AG10803 (cell line): ENCODE results near the gene MICALL1.

ENCODE experiments used
- DNase-seq: peaks from one replicate; pipeline ENCODE4 v3.0.0; 2010; ENCODE audit warnings: low read depth
- H3K4me3 ChIP-seq: 2 replicates; pipeline ENCODE4 v1.5.1; 2011; ENCODE audit warnings: mild to moderate bottlenecking, low read length, control low read depth
- TF ChIP-seq, protein P1 (sequence below): conservative IDR thresholded peaks from 2 replicates; pipeline ENCODE4 v1.5.1; 2011; ENCODE audit warnings: mild to moderate bottlenecking, low read length, control low read depth, inconsistent platforms

Gene MICALL1

DNA sequence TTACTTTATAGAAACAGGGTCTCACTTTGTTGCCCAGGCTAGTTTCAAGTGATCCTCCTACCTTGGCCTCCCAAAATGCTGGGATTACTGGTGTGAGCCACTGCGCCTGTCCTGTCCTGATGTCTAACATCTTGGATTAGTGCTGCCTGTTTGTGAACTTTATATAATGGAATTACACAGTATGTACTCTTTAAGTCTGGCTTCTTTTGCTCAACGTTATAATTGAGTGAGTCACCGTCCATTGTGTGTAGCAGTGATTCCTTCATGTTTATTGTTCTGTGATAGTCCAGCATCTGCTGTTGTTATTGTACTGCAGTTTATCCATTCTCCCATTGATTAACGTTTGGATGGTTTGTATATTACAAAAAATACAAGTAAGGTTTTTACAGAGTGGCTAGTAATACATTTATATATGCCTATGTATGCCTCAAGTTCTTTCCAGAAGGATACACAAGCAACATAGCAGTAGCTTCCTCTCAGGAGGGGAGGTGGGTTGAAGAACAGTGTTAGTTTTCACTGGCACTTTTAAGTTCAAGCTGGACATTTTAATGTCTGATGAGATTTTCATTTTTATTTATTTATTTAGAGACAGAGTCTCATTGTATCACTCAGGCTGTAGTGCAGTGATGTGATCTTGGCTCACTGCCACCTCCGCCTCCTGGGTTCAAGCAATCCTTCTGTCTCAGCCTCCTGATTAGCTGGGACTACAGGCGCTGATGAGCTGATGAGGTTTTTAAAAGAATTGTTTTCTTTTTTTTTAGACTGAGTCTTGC lies 25.2 kb upstream of the MICALL1 start:
- peak; percentile 37 for DNase-seq
- TF ChIP-seq, protein P1, sequence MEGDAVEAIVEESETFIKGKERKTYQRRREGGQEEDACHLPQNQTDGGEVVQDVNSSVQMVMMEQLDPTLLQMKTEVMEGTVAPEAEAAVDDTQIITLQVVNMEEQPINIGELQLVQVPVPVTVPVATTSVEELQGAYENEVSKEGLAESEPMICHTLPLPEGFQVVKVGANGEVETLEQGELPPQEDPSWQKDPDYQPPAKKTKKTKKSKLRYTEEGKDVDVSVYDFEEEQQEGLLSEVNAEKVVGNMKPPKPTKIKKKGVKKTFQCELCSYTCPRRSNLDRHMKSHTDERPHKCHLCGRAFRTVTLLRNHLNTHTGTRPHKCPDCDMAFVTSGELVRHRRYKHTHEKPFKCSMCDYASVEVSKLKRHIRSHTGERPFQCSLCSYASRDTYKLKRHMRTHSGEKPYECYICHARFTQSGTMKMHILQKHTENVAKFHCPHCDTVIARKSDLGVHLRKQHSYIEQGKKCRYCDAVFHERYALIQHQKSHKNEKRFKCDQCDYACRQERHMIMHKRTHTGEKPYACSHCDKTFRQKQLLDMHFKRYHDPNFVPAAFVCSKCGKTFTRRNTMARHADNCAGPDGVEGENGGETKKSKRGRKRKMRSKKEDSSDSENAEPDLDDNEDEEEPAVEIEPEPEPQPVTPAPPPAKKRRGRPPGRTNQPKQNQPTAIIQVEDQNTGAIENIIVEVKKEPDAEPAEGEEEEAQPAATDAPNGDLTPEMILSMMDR, result no peak
- H3K4me3 ChIP-seq, result no peak overlapping the region

- no peak overlapping the region for H3K4me3 ChIP-seq
- peak; percentile 69 for DNase-seq
- TF ChIP-seq, protein P1, result no peak
Observed at GRCh38 chr22:37884420-37884819, 21.7 kb upstream of the MICALL1 start.

DNA sequence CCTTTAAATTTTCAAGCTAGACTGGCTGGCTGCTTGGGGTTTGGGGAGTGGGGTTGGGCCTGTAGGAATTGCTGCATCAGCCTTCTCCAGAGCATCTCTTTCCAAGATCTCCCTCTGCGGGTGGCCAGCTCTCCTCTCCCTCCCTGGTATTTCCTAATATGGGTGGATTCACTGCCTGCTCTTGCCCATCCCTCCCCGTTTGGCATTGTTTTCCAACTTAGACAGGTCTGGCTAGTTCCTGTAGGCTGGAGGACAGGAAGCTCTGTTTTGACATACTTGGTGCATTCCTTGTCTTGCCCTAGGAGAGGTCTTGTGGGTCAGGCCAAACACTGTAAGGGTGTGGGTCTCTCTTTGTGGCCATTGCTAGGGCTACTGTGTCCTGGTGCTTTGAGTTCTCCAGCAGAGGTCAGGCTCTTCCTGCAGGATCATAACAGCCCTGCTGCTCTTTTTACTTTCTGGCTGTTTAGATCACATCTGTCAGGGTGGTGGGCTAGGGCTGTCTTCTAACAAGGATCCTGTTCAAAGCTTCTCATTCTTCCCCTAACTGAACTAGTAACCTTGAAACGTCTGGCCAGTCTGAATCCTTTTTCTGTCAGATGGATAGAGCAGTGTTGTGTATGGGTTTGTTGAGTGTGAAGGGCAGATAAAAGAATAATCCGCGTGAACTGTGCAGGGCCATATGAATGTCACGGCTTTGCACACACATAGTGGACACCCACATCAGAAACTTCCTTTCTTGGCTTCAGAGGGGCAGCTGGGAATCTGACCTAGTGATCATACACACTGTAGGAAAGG lies 18.3 kb upstream of the MICALL1 start:
- TF ChIP-seq, protein P1, result peak; percentile 84
- peak; percentile 94 for DNase-seq
- no peak overlapping the region for H3K4me3 ChIP-seq

DNA sequence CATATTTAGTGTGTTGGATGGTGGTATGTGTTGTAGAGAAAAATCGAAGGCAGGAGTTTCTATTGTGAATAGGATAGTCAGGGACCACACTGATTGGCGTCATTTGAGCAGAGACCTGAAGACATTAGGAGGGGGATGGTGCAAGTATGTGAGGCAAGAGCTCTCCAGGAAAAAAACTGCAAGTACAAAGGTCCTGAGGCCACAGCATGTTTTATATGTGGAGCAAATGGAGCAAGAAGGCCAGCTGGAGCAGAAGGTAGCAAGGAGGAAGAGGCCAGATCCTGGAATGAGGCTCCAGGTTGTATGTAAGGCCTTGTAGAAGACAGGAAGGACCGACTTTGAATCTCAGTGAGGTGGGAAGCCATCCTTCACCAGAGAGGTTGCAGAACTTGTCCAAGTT lies 14.2 kb upstream of the MICALL1 start:
- TF ChIP-seq, protein P1, result no peak
- no peak overlapping the region for H3K4me3 ChIP-seq
- DNase-seq, result no peak

- peak; percentile 28 for DNase-seq
- H3K4me3 ChIP-seq, result no peak overlapping the region
- TF ChIP-seq, protein P1, result no peak
Observed at GRCh38 chr22:37892566-37893335, 13.3 kb upstream of the MICALL1 start.

GRCh38 chr22:37893583-37893983 lies 12.5 kb upstream of the MICALL1 start:
- H3K4me3 ChIP-seq, result no peak overlapping the region
- DNase-seq, result no peak
- TF ChIP-seq, protein P1, result no peak
